PFSK-1 (cell line): ENCODE measurements around the gene CACNG7.

Experiments used
- FOXP2 ChIP-seq: optimal IDR thresholded peaks from 2 replicates; pipeline ENCODE3; 2011; ENCODE audit warnings: borderline replicate concordance, control low read depth, inconsistent platforms; ENCODE audit not compliant: insufficient read depth; ENCODE audit errors: extremely low read length, extremely low read depth
- POLR2AphosphoS5 ChIP-seq: IDR thresholded peaks from 2 replicates; pipeline ENCODE4 v1.6.1; 2012; ENCODE audit warnings: low read depth, mild to moderate bottlenecking, control low read depth, low read length, moderate library complexity
- SIN3A ChIP-seq: IDR thresholded peaks from 2 replicates; pipeline ENCODE4 v1.6.1; 2012; ENCODE audit warnings: mild to moderate bottlenecking, low read length, moderate library complexity, borderline replicate concordance; ENCODE audit not compliant: insufficient read depth
- TAF1 ChIP-seq: IDR thresholded peaks from 2 replicates; pipeline ENCODE4 v1.6.1; 2012; ENCODE audit warnings: low read length, control low read depth, borderline replicate concordance; ENCODE audit not compliant: insufficient read depth
- TF ChIP-seq, protein P1 (sequence below), 2 experiments: IDR thresholded peaks; 2 replicates each; pipeline versions ENCODE4 v1.6.1 to v1.8.0; 2011 to 2012; ENCODE audit warnings: low read depth in 2 of 2, low read length in 2 of 2, control low read depth in 1 of 2, inconsistent platforms in 1 of 2, mild to moderate bottlenecking in 1 of 2, moderate library complexity in 1 of 2; ENCODE audit not compliant: insufficient read depth in 1 of 2

The CACNG7 gene

DNA sequence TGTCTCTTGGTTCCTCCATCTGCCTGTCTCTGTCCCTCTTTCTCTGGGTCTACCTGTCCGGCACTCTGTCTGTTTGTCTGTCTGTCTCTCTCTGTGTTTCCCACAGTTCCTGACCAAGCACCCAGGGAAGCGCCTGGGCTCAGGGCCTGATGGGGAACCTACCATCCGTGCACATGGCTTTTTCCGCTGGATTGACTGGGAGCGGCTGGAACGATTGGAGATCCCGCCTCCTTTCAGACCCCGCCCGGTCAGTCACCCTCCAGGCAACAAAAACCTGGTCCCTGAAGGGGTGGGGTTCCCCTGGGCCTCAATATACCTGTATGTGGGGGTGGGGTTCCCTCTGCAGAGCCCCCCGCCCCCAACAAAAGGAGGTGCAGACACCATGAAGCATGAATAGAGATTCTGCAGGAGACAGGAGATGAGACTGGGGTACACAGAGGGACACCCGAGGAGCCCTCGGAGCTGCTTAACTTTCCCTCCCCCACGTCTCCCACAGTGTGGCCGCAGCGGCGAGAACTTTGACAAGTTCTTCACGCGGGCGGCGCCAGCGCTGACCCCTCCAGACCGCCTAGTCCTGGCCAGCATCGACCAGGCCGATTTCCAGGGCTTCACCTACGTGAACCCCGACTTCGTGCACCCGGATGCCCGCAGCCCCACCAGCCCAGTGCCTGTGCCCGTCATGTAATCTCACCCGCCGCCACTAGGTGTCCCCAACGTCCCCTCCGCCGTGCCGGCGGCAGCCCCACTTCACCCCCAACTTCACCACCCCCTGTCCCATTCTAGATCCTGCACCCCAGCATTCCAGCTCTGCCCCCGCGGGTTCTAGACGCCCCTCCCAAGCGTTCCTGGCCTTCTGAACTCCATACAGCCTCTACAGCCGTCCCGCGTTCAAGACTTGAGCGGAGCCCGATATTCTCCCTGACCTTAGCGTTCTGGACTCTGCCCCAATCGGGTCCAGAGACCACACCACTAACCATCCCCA lies 2.6 kb upstream of the CACNG7 start:
- TF ChIP-seq TAF1 (no peak), FOXP2 (no peak), SIN3A (no peak), POLR2AphosphoS5 (no peak)
- TF ChIP-seq, protein P1, sequence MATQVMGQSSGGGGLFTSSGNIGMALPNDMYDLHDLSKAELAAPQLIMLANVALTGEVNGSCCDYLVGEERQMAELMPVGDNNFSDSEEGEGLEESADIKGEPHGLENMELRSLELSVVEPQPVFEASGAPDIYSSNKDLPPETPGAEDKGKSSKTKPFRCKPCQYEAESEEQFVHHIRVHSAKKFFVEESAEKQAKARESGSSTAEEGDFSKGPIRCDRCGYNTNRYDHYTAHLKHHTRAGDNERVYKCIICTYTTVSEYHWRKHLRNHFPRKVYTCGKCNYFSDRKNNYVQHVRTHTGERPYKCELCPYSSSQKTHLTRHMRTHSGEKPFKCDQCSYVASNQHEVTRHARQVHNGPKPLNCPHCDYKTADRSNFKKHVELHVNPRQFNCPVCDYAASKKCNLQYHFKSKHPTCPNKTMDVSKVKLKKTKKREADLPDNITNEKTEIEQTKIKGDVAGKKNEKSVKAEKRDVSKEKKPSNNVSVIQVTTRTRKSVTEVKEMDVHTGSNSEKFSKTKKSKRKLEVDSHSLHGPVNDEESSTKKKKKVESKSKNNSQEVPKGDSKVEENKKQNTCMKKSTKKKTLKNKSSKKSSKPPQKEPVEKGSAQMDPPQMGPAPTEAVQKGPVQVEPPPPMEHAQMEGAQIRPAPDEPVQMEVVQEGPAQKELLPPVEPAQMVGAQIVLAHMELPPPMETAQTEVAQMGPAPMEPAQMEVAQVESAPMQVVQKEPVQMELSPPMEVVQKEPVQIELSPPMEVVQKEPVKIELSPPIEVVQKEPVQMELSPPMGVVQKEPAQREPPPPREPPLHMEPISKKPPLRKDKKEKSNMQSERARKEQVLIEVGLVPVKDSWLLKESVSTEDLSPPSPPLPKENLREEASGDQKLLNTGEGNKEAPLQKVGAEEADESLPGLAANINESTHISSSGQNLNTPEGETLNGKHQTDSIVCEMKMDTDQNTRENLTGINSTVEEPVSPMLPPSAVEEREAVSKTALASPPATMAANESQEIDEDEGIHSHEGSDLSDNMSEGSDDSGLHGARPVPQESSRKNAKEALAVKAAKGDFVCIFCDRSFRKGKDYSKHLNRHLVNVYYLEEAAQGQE (IDR thresholded peaks at IDR 0.05; ENCODE audit: insufficient read depth in 1 of 2, low read depth in 2 of 2, low read length in 2 of 2), result no peak

DNA sequence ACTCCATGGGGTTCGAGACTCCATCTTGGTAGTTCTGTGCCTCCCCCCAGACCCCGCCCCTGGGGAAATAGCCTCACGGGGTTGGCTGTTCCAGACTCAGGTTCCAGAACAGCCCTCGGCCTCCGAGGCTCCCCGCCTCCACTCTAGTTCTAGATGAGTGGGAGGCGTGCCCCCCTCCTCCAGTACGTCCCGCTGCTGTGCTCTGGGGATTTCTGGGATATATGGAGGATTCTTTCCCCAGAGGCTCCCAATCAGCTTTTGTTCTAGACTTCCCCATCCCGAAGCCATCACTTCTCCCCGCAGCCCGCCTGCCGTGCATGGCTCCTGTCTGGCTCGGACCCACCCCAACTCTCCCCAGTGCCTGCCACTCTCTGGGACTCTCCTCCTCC lies 1.9 kb upstream of the CACNG7 start:
- TF ChIP-seq POLR2AphosphoS5 (no peak), SIN3A (no peak), TAF1 (no peak), FOXP2 (no peak)
- TF ChIP-seq, protein P1 (IDR thresholded peaks at IDR 0.05; ENCODE audit: insufficient read depth in 1 of 2, low read depth in 2 of 2, low read length in 2 of 2), result no peak

DNA sequence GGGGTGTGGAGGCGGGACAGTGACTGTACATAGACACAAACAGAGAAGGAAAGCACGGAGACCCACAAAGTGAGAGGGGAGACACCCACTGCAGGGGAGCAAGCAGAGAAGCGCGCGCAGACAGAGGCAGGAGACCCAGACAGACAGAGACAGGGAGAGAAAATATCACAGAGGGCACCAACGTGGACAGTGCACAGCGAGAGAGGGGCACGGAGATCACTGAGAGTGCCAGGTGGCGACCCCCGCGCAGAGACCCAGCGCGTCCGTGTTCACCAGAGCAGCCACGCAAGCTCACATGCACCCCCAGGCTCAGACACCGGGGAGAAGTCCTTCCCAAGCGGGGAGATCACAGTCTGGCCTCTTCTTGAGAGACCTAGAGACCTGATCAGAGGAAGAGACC lies 1.4 kb upstream of the CACNG7 start:
- no peak for TF ChIP-seq SIN3A

DNA sequence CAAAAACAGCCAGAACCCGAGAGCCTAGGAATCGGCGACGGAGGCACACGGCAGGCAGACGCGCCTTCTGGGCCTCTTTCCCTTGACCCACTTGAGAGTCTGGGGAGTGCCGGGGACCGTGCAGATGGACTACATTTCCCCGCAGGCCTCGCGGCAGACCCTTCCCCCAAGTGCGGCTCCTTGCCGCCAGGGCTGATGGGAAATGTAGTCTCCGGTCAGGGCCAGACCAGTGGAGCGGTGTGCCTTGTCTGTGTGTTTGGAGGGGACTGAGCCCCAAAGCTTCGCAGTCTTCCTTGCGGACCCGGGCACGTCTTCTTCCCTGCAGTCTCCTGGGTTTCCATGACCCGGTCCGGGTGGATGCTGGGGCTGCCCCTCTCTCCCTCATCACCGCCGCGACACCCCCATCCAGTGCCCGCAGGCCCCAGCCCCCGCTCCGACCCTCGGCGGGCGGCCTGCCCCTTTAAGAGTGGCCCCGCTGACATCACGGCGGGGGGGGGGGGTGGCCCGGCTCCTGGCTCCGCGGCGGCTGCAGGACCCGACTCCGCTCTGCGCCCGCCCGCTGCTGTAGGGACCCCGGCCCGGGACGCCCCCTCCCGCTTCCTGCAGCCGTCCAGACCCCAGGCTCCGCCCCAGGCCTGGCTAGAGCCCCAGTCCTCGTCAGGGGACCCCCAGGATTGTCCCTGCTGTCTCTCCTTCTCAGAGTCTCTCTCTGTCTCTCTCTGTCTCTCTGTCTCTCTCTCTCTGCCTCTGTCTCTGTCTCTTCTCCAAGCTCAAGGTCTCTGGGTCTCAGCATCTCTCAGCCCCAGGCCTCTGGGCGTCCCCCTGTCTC lies 758 bp upstream of the CACNG7 start:
- TF ChIP-seq, protein P1 (IDR thresholded peaks at IDR 0.05; ENCODE audit: insufficient read depth in 1 of 2, low read depth in 2 of 2, low read length in 2 of 2), result no peak
- TF ChIP-seq TAF1 (no peak), SIN3A (no peak), FOXP2 (no peak), POLR2AphosphoS5 (no peak)

DNA sequence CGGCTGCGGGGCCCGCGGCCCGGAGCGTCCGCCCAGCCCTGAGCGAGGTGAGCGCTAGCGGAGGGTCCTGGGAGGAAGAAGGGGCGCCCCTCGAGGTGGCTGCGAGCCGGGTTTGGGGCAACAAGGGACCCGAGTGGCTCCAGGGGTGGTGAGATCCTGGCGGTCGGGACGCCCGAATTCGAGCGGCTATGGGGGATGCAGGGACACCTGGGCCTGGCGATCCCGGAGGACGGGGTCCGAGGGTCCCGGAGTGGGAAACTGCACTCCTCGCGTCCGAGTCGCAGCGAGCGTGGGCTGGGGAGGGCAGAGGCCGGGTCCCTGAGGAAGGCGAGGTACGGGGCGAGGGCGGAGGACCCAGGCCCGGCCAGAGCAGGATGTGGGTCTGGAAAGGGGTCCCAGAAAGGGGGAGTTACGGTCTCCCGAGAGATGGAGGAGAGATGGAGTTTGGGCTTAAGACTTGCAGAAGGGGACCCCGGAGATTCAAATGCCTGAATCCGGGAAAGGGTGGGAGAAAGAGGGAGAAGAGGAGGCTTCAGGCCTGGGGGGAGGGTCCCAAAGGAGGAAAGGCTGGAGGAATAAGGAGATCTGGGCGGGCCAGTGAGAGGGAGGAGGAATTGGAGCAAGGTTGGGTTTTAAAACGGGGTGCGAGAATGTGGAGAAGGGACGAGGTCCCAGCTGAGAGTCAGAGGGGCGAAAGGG lies 542 bp downstream of the CACNG7 start:
- TF ChIP-seq FOXP2, result no peak
